WTC11 (cell line): ENCODE measurements around the gene CCER1.

Experiments
- ARID4B ChIP-seq: sonication (generic); formaldehyde crosslinking; IDR thresholded peaks from 2 replicates; pipeline ENCODE4 v1.8.0; 2023; ENCODE audit warnings: missing genetic modification reagents, mild to moderate bottlenecking, borderline replicate concordance
- CTCF ChIP-seq: fragments of 200-600 bp; IDR thresholded peaks from 2 replicates; pipeline ENCODE4 v1.8.0; 2022; ENCODE audit warnings: antibody characterized with exemption
- ESRRA ChIP-seq: sonication (generic); formaldehyde crosslinking; IDR thresholded peaks from 2 replicates; pipeline ENCODE4 v1.8.1; 2022; ENCODE audit warnings: mild to moderate bottlenecking, missing genetic modification reagents, borderline replicate concordance
- HMGXB4 ChIP-seq: sonication (generic); formaldehyde crosslinking; IDR thresholded peaks from 2 replicates; pipeline ENCODE4 v1.8.1; 2023; ENCODE audit warnings: mild to moderate bottlenecking, moderate library complexity, missing genetic modification reagents
- JUN ChIP-seq: sonication (generic); formaldehyde crosslinking; IDR thresholded peaks from 2 replicates; pipeline ENCODE4 v1.8.0; 2023; ENCODE audit warnings: mild to moderate bottlenecking, missing genetic modification reagents
- MYBL2 ChIP-seq: sonication (generic); formaldehyde crosslinking; IDR thresholded peaks from 2 replicates; pipeline ENCODE4 v1.8.1; 2023; ENCODE audit warnings: mild to moderate bottlenecking, moderate library complexity, missing genetic modification reagents
- SMAD3 ChIP-seq: sonication (generic); formaldehyde crosslinking; IDR thresholded peaks from 2 replicates; pipeline ENCODE4 v1.8.0; 2022; ENCODE audit warnings: missing genetic modification reagents, mild to moderate bottlenecking, borderline replicate concordance
- SP1 ChIP-seq: sonication (generic); formaldehyde crosslinking; conservative IDR thresholded peaks from 2 replicates; pipeline ENCODE4 v1.8.1; 2022; ENCODE audit warnings: missing genetic modification reagents
- ZNF232 ChIP-seq: sonication (generic); formaldehyde crosslinking; IDR thresholded peaks from 2 replicates; pipeline ENCODE4 v1.8.0; 2022; ENCODE audit warnings: mild to moderate bottlenecking, missing genetic modification reagents
- ZNF425 ChIP-seq: fragments of 250-450 bp; sonication (Bioruptor Pico); conservative IDR thresholded peaks from 2 replicates; pipeline ENCODE4 v1.9.0; 2021; ENCODE audit warnings: mild to moderate bottlenecking
- ZNF512 ChIP-seq: sonication (generic); formaldehyde crosslinking; IDR thresholded peaks from 2 replicates; pipeline ENCODE4 v1.8.1; 2022; ENCODE audit warnings: missing genetic modification reagents, borderline replicate concordance

- TF ChIP-seq CTCF (no peak), MYBL2 (no peak), ARID4B (CRISPR knock-in tag) (no peak), ZNF232 (no peak), ESRRA (CRISPR knock-in tag) (no peak), JUN (CRISPR knock-in tag) (no peak), ZNF425 (CRISPR knock-in tag) (no peak), HMGXB4 (no peak), ZNF512 (no peak), SMAD3 (no peak), SP1 (CRISPR knock-in tag) (no peak)
Observed at GRCh38 chr12:90991952-90992465, 37.0 kb upstream of the CCER1 start.
